Measurements from ENCODE around the gene FOXA3.

DNA sequence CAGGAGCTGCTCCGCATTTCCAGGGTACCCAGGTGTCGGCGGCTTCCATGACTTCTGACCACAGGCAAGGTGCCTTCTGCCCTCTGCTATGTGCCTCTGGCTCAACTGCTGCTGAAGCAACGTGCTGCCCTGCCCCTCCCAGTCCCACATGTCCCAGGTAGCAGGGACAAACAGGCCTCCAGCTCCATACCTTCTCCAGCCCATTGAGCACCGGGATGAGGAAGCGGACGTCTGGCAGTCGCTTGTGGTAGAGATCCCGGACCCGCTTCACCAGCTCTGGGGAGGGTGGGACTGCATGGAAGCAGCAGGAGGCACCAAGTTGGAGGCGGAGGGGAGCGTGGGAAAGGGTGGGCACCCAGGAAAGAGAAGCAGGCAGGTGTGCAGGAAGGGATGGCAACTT lies 40.9 kb upstream of the FOXA3 start:
- TF ChIP-seq SUZ12 (IDR thresholded peaks at IDR 0.05; ENCODE audit: extremely low read depth, insufficient read depth, insufficient read length) (no peak), YY1 (IDR thresholded peaks at IDR 0.05; ENCODE audit: insufficient read depth, insufficient read length) (no peak)

Data from NT2/D1 (cell line).